ENCODE measurements around the gene CDKN1C. TPM values are rescaled to one million over a fixed set of nuclear protein-coding genes. Genes with fewer than 3 reads are reported as not detected.

CDKN1C gene
- total RNA-seq, 1 donor from 2014 or later = 140 TPM

GRCh38 chr11:2847561-2847960, 38.0 kb downstream of the CDKN1C start:
- no peaks in the 10 kb centered on the region for H3K9me3 Mint-ChIP-seq
- TF ChIP-seq CTCF (conservative IDR thresholded peaks at IDR 0.05) = no peak
- DNase-seq (ENCODE audit: extremely low spot score, unreplicated experiment) = no peak
- no peaks in the 10 kb centered on the region for H3K36me3 Mint-ChIP-seq
- H3K27ac Mint-ChIP-seq = no peak overlapping the region
- H3K4me1 Mint-ChIP-seq (ENCODE audit: unreplicated experiment) = peaks cover 10% of the 10 kb centered on the region
- no peaks in the 10 kb centered on the region for H3K27me3 Mint-ChIP-seq
- H3K4me3 Mint-ChIP-seq = no peak overlapping the region

GRCh38 chr11:2846470-2846869, 39.1 kb downstream of the CDKN1C start:
- Mint-ChIP-seq H3K36me3 (no peaks in the 10 kb centered on the region), H3K27me3 (no peaks in the 10 kb centered on the region), H3K4me3 (no peak overlapping the region), H3K9me3 (no peaks in the 10 kb centered on the region), H3K27ac (no peak overlapping the region), H3K4me1 (ENCODE audit: unreplicated experiment) (peaks cover 10% of the 10 kb centered on the region)
- TF ChIP-seq CTCF (conservative IDR thresholded peaks at IDR 0.05) = no peak
- DNase-seq (ENCODE audit: extremely low spot score, unreplicated experiment) = no peak

DNA sequence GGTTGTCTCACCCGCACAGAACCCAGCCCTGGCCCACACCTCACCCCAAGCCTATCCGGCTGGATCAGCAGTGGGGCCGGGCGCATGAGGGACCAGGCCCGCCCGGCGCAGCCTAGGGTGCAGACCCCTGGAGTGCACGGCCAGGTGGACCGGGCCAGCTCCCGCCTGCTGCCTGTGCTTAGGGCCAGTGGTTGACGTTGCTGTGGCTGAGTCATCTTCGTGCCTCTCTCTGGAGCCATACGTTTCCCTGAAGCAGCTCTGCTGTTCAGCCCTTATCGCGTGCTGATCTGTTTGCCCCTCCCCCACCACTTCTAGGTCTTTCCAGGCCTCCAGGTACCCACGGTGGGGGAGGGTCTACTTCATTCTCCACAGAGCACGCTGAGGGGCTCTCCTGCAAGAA, 39.5 kb downstream of the CDKN1C start:
- no peak for TF ChIP-seq CTCF (conservative IDR thresholded peaks at IDR 0.05)
- DNase-seq (ENCODE audit: extremely low spot score, unreplicated experiment) = no peak
- no peak overlapping the region for H3K4me3 Mint-ChIP-seq
- H3K9me3 Mint-ChIP-seq = no peaks in the 10 kb centered on the region
- no peaks in the 10 kb centered on the region for H3K36me3 Mint-ChIP-seq
- H3K27me3 Mint-ChIP-seq = peaks cover under 1% of the 10 kb centered on the region
- peaks cover 10% of the 10 kb centered on the region for H3K4me1 Mint-ChIP-seq (ENCODE audit: unreplicated experiment)
- H3K27ac Mint-ChIP-seq = no peak overlapping the region

DNA sequence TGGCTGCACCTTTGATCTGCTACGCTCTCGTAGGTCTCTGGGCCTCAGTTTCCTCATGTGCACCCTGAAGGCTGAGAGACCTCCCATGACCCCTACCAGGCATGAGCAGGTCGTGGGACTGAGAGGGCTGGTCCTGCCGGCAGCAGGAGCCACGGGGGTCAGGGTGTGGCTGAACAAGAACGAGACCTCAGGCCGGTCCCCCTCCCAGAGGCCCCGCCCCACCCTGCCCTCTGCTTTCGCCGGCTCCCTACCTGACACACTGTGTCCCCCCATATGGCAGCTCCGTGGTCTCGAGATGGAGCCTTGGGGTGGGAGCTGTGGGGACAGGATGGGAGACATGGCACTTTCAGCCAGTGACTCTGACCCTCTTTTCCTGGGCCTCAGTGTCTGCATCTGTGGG, 40.6 kb downstream of the CDKN1C start:
- Mint-ChIP-seq H3K36me3 (no peaks in the 10 kb centered on the region), H3K9me3 (no peaks in the 10 kb centered on the region), H3K4me1 (ENCODE audit: unreplicated experiment) (peaks cover 15% of the 10 kb centered on the region), H3K27me3 (peaks cover 4% of the 10 kb centered on the region), H3K4me3 (no peak overlapping the region), H3K27ac (no peak overlapping the region)
- DNase-seq (ENCODE audit: extremely low spot score, unreplicated experiment) = no peak
- no peak for TF ChIP-seq CTCF (conservative IDR thresholded peaks at IDR 0.05)

DNA sequence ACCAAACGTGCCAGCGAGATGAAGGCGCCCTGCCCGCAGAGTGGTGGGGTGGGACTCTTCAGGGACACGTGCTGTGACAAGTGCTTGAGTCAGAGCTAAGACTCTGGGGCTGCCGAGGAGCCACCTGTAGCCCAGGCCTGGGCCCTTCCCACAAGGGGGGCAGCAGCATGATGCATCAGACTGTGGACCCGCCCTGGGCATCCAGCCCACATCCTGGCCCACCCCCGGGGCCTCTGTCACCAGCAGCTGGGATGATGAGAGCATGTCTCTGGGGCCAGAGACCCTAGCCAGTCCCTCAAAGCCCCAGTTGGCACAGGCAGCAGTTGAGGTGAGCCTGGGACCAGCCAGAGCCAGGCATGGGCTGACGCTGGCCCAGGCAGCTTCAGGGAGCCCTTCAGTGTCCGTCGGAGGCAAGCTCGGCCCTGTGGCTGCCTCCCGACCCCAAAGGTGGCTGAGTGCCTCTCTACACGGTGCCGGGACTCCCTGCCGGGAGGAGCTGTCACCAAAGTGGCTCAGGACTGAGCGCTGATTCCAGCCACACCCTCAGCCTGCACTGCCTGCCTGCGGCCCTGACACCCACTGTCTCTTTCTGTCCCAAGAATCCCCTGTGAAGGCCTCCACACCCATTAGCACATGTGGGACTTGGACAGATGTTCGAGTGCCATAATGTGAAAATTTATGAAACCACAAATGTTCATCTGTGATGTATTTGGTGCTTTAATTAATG, 41.3 kb downstream of the CDKN1C start:
- H3K4me1 Mint-ChIP-seq (ENCODE audit: unreplicated experiment) = peaks cover 19% of the 10 kb centered on the region
- no peak for DNase-seq (ENCODE audit: extremely low spot score, unreplicated experiment)
- peaks cover 4% of the 10 kb centered on the region for H3K27me3 Mint-ChIP-seq
- H3K4me3 Mint-ChIP-seq = no peak overlapping the region
- H3K36me3 Mint-ChIP-seq = no peaks in the 10 kb centered on the region
- TF ChIP-seq CTCF (conservative IDR thresholded peaks at IDR 0.05) = no peak
- H3K27ac Mint-ChIP-seq = no peak overlapping the region
- no peaks in the 10 kb centered on the region for H3K9me3 Mint-ChIP-seq

Data from type B pancreatic cell (in vitro differentiated cells).